ENCODE measurements around the gene SORCS1.

The SORCS1 gene

DNA sequence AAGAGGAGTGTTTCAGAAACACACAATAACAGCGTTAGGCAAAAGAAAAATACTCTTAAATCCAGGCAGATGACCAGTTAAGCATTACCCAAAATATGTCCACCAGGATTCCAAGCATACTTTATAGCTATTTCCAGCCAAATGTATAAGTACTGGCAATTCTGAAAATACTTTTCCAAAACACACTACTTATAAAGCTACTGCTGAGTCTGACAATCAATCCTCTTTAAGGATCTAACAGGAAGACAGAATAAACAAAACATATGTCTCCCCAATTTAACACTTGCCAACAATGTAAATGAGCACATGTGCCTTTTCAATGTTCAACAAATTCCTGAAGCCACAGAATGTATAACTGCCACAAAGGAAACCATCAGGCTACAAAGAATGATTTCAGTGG, 370.9 kb downstream of the SORCS1 start:
- WGBS (ENCODE audit: insufficient coverage, insufficient read length): no CpG with 5 or more reads among the region's 1 CpG
- H3K27me3 ChIP-seq (ENCODE audit: control insufficient read depth, insufficient read depth, low read length): no peaks in the 10 kb centered on the region
- no peaks in the 10 kb centered on the region for H3K36me3 ChIP-seq (ENCODE audit: control insufficient read depth, insufficient read depth, low read length)
- no peaks in the 10 kb centered on the region; the same call in 1 of the 2 replicates for H3K4me1 ChIP-seq (ENCODE audit: control insufficient read depth, insufficient read depth, low read length)
- H3K27ac ChIP-seq (ENCODE audit: low read length): no peak overlapping the region
- no peak for DNase-seq (ENCODE audit: low read depth, low spot score)
- no peak overlapping the region for H3K4me3 ChIP-seq (ENCODE audit: low read length)
- no peaks in the 10 kb centered on the region for H3K9me3 ChIP-seq (ENCODE audit: control insufficient read depth, insufficient read depth, low read length)

DNA sequence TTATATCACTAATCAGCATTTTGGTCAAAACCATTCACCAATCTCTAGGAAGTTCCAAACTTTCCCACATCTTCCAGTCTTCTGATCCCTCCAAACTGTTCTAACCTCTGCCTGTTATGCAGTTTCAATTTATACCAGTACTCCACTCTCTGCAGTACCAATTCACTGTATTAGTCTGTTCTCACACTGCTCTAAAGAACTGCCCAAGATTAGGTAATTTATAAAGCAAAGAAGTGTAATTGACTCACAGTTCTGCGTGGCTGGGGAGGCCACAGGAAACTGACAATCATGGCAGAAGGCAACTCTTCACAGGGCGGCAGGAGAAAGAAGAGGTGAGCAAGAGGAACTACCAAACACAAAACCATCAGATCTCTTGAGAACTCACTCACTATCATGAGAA, 374.9 kb downstream of the SORCS1 start:
- H3K36me3 ChIP-seq (ENCODE audit: control insufficient read depth, insufficient read depth, low read length): no peaks in the 10 kb centered on the region
- no CpG with 5 or more reads among the region's 2 CpGs for WGBS (ENCODE audit: insufficient coverage, insufficient read length)
- DNase-seq (ENCODE audit: low read depth, low spot score): no peak
- H3K4me1 ChIP-seq (ENCODE audit: control insufficient read depth, insufficient read depth, low read length): no peaks in the 10 kb centered on the region; the same call in 1 of the 2 replicates
- no peaks in the 10 kb centered on the region; the same call in 1 of the 2 replicates for H3K27me3 ChIP-seq (ENCODE audit: control insufficient read depth, insufficient read depth, low read length)
- H3K4me3 ChIP-seq (ENCODE audit: low read length): no peak overlapping the region
- no peaks in the 10 kb centered on the region for H3K9me3 ChIP-seq (ENCODE audit: control insufficient read depth, insufficient read depth, low read length)
- H3K27ac ChIP-seq (ENCODE audit: low read length): no peak overlapping the region

DNA sequence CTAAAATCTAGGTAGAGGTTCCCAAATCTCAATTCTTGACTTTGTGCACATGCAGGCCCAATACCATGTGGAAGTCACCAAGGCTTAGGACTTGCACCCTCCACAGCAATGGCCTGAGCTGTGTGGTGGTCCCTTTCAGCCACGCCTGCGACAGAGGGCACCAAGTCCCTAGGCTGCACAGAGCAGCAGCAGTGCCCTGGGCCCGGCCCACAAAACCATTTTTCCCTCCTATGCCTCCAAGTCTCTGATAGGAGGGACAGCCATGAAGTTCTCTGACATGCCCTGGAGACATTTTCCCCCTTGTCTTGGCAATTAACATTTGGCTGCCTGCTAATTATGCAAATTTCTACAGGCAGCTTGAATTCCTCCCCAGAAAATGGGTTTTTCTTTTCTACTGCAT, 375.5 kb downstream of the SORCS1 start:
- Histone ChIP-seq H3K9me3 (ENCODE audit: control insufficient read depth, insufficient read depth, low read length) (no peaks in the 10 kb centered on the region), H3K4me1 (ENCODE audit: control insufficient read depth, insufficient read depth, low read length) (no peaks in the 10 kb centered on the region; the same call in 1 of the 2 replicates), H3K4me3 (ENCODE audit: low read length) (no peak overlapping the region), H3K36me3 (ENCODE audit: control insufficient read depth, insufficient read depth, low read length) (no peaks in the 10 kb centered on the region), H3K27me3 (ENCODE audit: control insufficient read depth, insufficient read depth, low read length) (no peaks in the 10 kb centered on the region; the same call in 1 of the 2 replicates), H3K27ac (ENCODE audit: low read length) (no peak overlapping the region)
- no peak for DNase-seq (ENCODE audit: low read depth, low spot score)
- WGBS (ENCODE audit: insufficient coverage, insufficient read length): no CpG with 5 or more reads among the region's 3 CpGs

DNA sequence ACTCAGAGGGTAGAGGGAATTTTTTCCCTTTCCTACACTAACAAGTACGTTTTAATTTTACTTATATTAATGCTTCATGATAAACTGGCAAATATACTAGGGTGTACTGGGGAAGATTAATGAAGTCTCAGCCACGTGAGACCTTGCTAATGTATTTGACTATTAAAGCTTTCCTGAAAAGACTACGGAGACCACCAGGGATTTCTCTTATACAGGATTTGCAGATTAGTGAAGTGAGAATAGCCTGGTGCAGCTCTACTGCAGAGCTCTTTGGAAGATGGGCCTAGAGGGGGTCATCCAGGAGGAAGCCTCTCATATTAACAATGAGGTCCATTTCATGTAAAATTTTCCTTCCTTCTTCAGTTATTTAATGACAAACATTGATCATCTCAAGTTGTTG, 379.0 kb downstream of the SORCS1 start:
- no peak for DNase-seq (ENCODE audit: low read depth, low spot score)
- Histone ChIP-seq H3K36me3 (ENCODE audit: control insufficient read depth, insufficient read depth, low read length) (no peaks in the 10 kb centered on the region), H3K9me3 (ENCODE audit: control insufficient read depth, insufficient read depth, low read length) (no peaks in the 10 kb centered on the region), H3K4me1 (ENCODE audit: control insufficient read depth, insufficient read depth, low read length) (no peaks in the 10 kb centered on the region; the same call in 1 of the 2 replicates), H3K27ac (ENCODE audit: low read length) (no peak overlapping the region), H3K27me3 (ENCODE audit: control insufficient read depth, insufficient read depth, low read length) (no peaks in the 10 kb centered on the region; the same call in 1 of the 2 replicates), H3K4me3 (ENCODE audit: low read length) (no peak overlapping the region)
- no CpG with 5 or more reads among the region's 3 CpGs for WGBS (ENCODE audit: insufficient coverage, insufficient read length)

DNA sequence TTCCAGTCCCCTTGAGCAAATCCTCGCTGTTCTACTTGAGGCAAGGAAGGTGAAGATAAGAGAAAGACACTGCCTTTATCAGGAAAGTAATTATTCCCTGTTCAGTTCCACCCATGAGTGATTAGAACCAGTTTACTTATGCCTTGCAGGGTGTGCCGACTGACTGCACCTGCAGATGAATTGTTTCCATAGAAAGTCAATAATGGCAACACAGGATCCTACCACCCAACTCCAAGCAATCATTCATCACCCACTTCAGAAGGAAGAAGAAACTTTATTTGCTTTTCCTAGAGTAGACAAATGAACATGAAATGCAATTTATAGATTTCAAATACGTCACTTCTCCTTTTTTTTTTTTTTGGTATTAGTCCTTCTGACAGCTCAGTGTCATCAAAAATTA, 383.9 kb downstream of the SORCS1 start:
- Histone ChIP-seq H3K4me1 (ENCODE audit: control insufficient read depth, insufficient read depth, low read length) (no peaks in the 10 kb centered on the region), H3K4me3 (ENCODE audit: low read length) (no peak overlapping the region), H3K27ac (ENCODE audit: low read length) (no peak overlapping the region), H3K36me3 (ENCODE audit: control insufficient read depth, insufficient read depth, low read length) (no peaks in the 10 kb centered on the region), H3K9me3 (ENCODE audit: control insufficient read depth, insufficient read depth, low read length) (no peaks in the 10 kb centered on the region), H3K27me3 (ENCODE audit: control insufficient read depth, insufficient read depth, low read length) (no peaks in the 10 kb centered on the region)
- DNase-seq (ENCODE audit: low read depth, low spot score): no peak
- WGBS (ENCODE audit: insufficient coverage, insufficient read length): no CpG with 5 or more reads among the region's 3 CpGs

DNA sequence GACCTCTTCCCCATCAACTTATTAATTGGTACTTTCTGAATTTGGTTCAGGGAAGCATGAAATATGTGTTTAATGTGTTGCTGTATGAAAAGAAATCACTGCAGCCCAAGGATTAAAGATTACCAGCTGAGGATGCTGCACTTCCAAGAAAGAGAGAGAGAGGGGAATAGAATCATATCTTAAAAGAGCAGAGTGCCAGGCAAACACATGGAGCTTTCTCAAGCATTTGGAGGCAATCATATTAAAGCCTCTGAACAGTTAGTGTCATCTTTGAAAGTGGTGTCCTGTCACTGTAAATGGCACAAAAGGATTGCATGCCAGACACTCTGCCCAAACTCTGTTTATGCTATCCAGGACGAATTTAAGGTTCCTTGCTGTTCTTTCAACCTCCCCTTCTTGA, 386.7 kb downstream of the SORCS1 start:
- no peaks in the 10 kb centered on the region for H3K9me3 ChIP-seq (ENCODE audit: control insufficient read depth, insufficient read depth, low read length)
- H3K4me3 ChIP-seq (ENCODE audit: low read length): no peak overlapping the region
- H3K36me3 ChIP-seq (ENCODE audit: control insufficient read depth, insufficient read depth, low read length): no peaks in the 10 kb centered on the region
- no peaks in the 10 kb centered on the region for H3K27me3 ChIP-seq (ENCODE audit: control insufficient read depth, insufficient read depth, low read length)
- WGBS (ENCODE audit: insufficient coverage, insufficient read length): no CpG with 5 or more reads among the region's 1 CpG
- no peak overlapping the region for H3K27ac ChIP-seq (ENCODE audit: low read length)
- DNase-seq (ENCODE audit: low read depth, low spot score): no peak
- H3K4me1 ChIP-seq (ENCODE audit: control insufficient read depth, insufficient read depth, low read length): no peaks in the 10 kb centered on the region

DNA sequence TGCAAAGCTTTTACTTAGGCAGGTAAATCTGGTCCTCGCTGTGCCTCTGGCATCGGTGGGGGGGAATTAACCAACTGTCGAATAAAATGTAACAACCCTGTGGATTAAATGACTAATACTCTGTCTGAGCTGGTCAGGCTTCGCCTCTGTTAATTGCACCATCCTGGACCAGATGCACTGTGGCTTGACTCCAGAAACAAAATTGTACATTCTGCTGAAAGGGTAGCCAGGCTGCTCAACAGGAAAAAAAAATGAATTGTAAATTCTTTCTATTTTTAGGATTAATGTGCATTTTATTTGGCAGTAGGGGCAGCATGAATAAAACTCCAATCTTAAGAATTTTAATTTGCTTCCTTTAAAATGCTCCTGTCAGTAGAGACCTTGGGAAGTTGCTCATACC, 389.4 kb downstream of the SORCS1 start:
- H3K36me3 ChIP-seq (ENCODE audit: control insufficient read depth, insufficient read depth, low read length): no peaks in the 10 kb centered on the region

DNA sequence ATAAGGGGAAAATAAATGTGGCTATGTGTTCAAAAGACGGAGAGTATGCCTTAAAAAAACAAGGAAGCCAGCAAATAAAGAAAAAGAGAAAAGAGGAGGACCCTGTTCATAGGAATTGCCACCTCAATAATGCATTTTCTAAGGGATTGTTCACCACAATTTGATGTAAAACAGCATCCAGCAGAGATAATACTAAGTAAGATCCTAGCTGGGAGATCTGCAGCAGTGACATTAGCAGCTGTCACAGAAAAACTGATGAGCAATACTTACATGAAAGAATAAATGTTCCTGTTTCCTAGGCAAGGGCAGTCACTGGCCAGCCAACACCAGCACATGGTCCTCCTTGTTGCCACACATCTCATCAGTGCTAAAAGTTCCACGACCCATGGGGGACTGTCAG, 391.5 kb downstream of the SORCS1 start:
- no peaks in the 10 kb centered on the region for H3K9me3 ChIP-seq (ENCODE audit: control insufficient read depth, insufficient read depth, low read length)
- no peak overlapping the region for H3K4me3 ChIP-seq (ENCODE audit: low read length)
- H3K27me3 ChIP-seq (ENCODE audit: control insufficient read depth, insufficient read depth, low read length): no peaks in the 10 kb centered on the region
- DNase-seq (ENCODE audit: low read depth, low spot score): no peak
- H3K4me1 ChIP-seq (ENCODE audit: control insufficient read depth, insufficient read depth, low read length): no peaks in the 10 kb centered on the region
- H3K36me3 ChIP-seq (ENCODE audit: control insufficient read depth, insufficient read depth, low read length): no peaks in the 10 kb centered on the region
- H3K27ac ChIP-seq (ENCODE audit: low read length): no peak overlapping the region
- no CpG with 5 or more reads among the region's 2 CpGs for WGBS (ENCODE audit: insufficient coverage, insufficient read length)

More for the DNA sequence above, 389.4 kb downstream of the SORCS1 start:
- DNase-seq (ENCODE audit: low read depth, low spot score): no peak
- H3K4me1 ChIP-seq (ENCODE audit: control insufficient read depth, insufficient read depth, low read length): no peaks in the 10 kb centered on the region
- H3K27ac ChIP-seq (ENCODE audit: low read length): no peak overlapping the region
- no peaks in the 10 kb centered on the region for H3K27me3 ChIP-seq (ENCODE audit: control insufficient read depth, insufficient read depth, low read length)
- H3K9me3 ChIP-seq (ENCODE audit: control insufficient read depth, insufficient read depth, low read length): no peaks in the 10 kb centered on the region
- WGBS (ENCODE audit: insufficient coverage, insufficient read length): no CpG with 5 or more reads among the region's 4 CpGs
- no peak overlapping the region for H3K4me3 ChIP-seq (ENCODE audit: low read length)

DNA sequence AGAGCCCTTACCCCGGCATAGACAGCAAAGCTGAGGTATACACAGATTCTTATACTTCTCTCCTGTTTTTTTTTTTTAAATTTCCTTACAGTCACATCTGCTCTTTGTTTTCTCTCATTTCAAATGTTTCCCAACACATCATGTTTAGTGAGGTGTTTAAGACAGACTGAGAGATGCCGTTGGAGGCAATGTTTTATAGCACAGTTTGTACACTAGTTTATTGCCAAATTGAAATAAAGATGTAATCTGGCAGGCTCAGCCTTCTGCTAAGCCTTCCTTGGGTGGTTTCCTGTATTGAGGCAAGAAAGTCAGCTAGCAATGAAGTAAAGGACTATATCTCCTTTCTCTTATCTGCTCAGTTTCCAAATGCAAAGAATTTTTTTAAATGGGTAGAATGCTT, 393.4 kb downstream of the SORCS1 start:
- WGBS (ENCODE audit: insufficient coverage, insufficient read length): no CpG with 5 or more reads among the region's 2 CpGs
- Histone ChIP-seq H3K27ac (ENCODE audit: low read length) (no peak overlapping the region), H3K4me1 (ENCODE audit: control insufficient read depth, insufficient read depth, low read length) (no peaks in the 10 kb centered on the region), H3K36me3 (ENCODE audit: control insufficient read depth, insufficient read depth, low read length) (no peaks in the 10 kb centered on the region), H3K9me3 (ENCODE audit: control insufficient read depth, insufficient read depth, low read length) (no peaks in the 10 kb centered on the region), H3K27me3 (ENCODE audit: control insufficient read depth, insufficient read depth, low read length) (no peaks in the 10 kb centered on the region), H3K4me3 (ENCODE audit: low read length) (no peak overlapping the region)
- no peak for DNase-seq (ENCODE audit: low read depth, low spot score)

DNA sequence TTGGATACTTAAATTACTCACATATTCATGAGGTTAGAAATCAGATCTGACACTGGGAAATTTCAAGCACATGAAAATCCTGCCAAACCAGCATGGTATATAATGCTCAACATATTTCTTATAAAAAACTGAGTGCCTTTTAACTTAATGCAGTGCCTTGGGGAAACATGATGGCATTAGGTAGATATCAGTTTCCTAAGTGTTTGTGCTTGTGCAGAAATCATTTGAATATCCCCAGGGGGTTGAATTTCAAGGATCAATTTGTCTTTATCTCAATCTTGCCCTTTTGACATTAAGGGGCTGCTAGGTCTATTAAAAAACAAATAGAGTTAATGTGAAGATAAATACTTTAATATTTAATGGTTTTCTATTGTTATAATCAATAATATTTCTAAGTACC, 396.3 kb downstream of the SORCS1 start:
- no peak overlapping the region for H3K27ac ChIP-seq (ENCODE audit: low read length)

DNA sequence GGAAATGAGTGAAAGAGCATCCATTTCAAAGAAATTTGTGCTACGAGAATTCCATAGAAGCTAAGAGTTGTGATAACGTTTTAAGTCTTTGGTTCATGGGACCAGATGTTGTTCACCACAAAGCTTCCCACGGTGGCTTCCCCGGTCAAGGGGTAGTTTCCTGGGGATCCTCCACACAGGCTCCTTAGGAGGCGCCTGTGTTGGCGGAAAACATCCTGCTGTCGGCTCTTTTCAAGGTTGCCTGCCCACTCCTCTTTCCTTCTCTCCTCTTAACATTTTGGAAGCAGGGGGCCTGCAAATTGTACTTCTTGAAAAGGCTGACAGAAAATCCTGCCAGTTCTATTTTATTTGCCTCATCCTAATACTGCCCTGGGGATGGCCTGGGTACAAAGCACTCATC, 398.6 kb downstream of the SORCS1 start:
- Histone ChIP-seq H3K9me3 (ENCODE audit: control insufficient read depth, insufficient read depth, low read length) (no peaks in the 10 kb centered on the region), H3K4me3 (ENCODE audit: low read length) (no peak overlapping the region), H3K4me1 (ENCODE audit: control insufficient read depth, insufficient read depth, low read length) (no peaks in the 10 kb centered on the region), H3K27me3 (ENCODE audit: control insufficient read depth, insufficient read depth, low read length) (no peaks in the 10 kb centered on the region), H3K36me3 (ENCODE audit: control insufficient read depth, insufficient read depth, low read length) (no peaks in the 10 kb centered on the region), H3K27ac (ENCODE audit: low read length) (no peak overlapping the region)
- no peak for DNase-seq (ENCODE audit: low read depth, low spot score)
- WGBS (ENCODE audit: insufficient coverage, insufficient read length): no CpG with 5 or more reads among the region's 7 CpGs

More for the DNA sequence above, 396.3 kb downstream of the SORCS1 start:
- DNase-seq (ENCODE audit: low read depth, low spot score): no peak
- Histone ChIP-seq H3K36me3 (ENCODE audit: control insufficient read depth, insufficient read depth, low read length) (no peaks in the 10 kb centered on the region), H3K27me3 (ENCODE audit: control insufficient read depth, insufficient read depth, low read length) (no peaks in the 10 kb centered on the region), H3K4me3 (ENCODE audit: low read length) (no peak overlapping the region), H3K4me1 (ENCODE audit: control insufficient read depth, insufficient read depth, low read length) (no peaks in the 10 kb centered on the region), H3K9me3 (ENCODE audit: control insufficient read depth, insufficient read depth, low read length) (no peaks in the 10 kb centered on the region)
